ENCODE data around the gene CCDC51.
A peak's percentile ranks its signal among the peaks of the same experiment; 100 is the strongest.
"Not testable (repeated sequence)": the region's sequence is repeated elsewhere in the genome, so short reads cannot be mapped to it uniquely, and the experiment has no call there.

The CCDC51 gene, protein sequence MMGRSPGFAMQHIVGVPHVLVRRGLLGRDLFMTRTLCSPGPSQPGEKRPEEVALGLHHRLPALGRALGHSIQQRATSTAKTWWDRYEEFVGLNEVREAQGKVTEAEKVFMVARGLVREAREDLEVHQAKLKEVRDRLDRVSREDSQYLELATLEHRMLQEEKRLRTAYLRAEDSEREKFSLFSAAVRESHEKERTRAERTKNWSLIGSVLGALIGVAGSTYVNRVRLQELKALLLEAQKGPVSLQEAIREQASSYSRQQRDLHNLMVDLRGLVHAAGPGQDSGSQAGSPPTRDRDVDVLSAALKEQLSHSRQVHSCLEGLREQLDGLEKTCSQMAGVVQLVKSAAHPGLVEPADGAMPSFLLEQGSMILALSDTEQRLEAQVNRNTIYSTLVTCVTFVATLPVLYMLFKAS

DNA sequence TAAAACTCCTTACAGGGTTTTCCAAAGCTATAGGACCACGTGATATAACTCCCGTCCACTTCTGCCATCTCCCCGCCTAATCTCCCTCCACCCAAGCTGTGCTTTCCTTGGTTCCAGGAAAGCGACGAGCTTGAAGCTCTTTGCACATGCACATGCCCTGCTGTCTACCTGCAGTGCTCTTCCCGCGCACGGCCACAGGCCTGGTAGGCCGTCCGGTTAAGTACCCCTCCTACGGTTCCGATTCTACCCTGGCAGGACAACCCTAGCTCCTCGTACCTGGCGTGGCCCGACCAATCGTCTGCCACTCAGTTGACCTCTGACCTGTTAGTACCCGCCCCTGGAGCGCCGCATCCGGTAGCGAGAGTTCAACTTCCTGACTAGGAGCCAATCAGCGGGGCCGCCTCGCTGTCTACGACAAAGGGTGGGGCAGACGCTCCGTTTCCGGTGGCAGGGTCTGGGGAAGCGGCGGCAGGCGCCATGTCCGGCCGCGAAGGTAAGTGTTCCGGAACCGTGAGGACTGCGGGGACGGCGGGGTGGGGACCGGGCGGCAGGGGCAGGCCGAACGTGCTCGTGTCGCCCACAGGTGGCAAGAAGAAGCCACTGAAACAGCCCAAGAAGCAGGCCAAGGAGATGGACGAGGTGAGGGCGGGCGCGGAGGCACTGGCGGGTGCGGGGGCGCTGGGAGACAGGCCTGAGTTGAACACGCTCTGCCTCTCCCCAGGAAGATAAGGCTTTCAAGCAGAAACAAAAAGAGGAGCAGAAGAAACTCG lies at the start of gene CCDC51, which contains the start of gene TMA7:
TSS of gene CCDC51 (minus strand) at position 300 of the 770 bp plus-strand sequence. CDS start 4,991 bp downstream, outside the sequence.
TSS of gene TMA7 (plus strand) at position 438 of the 770 bp plus-strand sequence. CDS start at position 478, 40 bp downstream.
- peak; percentile 99 for DNase-seq (ENCODE audit: low spot score)

DNA sequence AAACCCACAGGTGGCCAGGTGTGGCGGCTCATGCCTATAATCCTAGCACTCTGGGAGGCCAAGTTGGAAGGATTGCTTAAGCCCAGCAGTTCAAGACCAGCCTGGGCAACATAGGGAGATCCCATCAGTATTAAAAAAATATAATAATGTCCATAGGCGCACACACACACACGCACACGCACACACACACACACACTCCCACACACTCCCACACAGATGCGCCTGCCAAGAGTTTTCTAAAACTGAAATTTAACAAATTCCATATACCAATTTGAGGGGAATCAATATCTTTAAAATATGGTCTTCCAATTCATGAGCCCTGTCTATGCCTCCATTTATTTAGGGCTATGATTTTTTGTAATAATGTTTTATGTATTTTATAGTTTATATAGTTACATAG lies 47.0 kb upstream of the CCDC51 start:
- no peak for DNase-seq (ENCODE audit: low spot score)

DNA sequence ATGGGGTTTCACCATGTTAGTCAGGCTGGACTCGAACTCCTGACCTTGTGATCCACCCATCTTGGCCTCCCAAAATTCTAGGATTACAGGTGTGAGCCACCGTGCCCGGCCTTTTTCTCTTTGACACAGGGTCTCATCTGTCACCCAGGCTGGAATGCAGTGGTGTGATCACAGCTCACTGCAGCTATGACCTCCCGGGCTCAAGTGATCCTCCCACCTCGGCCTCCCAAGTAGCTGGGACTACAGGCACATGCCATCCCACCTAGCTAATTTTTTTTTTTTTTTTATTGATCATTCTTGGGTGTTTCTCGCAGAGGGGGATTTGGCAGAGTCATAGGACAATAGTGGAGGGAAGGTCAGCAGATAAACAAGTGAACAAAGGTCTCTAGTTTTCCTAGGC lies 42.9 kb upstream of the CCDC51 start:
- not testable (repeated sequence) for DNase-seq (ENCODE audit: low spot score)

DNA sequence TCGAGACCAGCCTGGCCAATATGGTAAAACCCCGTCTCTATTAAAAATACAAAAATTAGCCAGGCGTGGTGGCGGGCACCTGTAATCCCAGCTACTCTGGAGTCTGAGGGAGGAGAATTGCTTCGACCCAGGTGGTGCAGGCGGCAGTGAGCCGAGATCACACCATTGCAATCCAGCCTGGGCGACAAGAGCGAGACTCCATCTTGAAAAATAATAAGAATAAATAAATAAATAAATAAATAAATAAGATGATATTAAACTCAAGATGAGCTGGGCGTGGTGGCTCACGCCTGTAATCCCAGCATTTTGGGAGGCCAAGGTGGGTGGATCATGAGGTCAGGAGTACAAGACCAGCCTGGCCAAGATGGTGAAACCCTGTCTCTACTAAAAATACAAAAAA lies 41.0 kb upstream of the CCDC51 start:
- not testable (repeated sequence) for DNase-seq (ENCODE audit: low spot score)

DNA sequence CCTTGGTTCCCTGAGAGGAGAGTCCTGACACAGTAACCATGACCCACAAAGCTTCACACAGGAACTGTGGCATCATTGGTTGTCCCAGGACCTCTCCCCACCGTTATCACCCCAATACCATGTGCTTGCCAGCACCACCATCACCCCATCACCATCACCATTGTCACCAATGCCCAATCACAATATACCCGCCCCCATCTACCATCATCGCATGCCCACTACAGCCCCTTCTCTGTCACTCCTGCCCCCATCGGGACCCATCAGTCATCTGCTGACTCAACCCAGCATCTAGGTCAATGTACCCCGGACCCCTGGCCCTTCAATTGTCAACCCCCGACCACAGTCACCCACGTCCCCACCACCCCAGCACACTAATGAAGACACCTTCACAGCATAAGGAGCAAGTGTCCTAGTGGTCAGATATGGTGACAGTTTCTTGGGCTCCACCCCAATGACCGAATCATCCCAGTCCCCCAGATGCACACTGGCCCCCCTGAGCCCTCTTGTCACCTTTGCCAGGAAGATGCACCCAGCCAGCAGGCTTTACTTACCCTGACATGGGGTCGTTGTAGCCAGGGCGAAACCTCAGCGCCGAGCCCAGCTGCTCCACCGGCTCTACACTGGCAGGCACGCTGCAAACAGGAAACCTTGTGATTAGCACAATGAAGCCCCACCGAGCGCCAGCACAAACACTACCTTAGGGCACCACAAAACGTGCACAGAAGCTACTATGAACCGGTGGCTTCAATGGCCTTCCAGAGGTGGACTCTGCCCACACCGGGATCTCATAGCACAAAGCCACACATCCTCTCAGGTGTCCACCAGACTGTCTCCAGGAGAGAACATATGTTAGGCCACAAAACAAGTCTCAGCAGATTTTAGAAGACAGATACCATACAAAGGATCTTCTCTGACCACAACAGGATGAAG lies 39.0 kb upstream of the CCDC51 start:
- no peak for DNase-seq (ENCODE audit: low spot score)

DNA sequence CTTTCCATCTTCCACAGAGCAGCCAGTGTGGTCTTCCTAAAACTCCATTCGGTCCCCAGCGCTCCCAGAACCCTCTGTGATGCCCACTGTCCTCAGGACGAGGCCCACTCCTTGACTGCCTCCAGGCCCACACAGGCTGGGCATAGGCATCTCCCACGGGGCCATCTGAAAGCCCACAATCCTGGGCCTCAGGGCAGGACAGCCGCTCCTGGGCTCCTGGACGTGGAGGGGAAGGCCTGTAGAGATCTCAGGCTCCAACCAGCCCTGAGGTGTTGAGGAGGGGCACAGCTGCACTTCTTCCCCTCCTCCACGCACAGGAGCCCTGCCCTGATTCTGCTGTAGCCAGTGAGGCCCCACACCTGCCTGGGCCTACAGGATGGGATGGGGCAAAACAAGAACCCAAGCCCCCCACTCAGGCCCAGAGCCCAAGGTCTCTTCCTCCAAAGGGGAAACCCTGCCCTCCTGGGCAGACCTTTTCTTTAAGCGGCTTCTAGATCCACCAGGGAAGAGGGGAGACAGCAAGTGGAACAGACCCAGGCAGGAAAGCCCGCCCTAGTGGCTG lies 38.1 kb upstream of the CCDC51 start:
- DNase-seq (ENCODE audit: low spot score) = no peak

DNA sequence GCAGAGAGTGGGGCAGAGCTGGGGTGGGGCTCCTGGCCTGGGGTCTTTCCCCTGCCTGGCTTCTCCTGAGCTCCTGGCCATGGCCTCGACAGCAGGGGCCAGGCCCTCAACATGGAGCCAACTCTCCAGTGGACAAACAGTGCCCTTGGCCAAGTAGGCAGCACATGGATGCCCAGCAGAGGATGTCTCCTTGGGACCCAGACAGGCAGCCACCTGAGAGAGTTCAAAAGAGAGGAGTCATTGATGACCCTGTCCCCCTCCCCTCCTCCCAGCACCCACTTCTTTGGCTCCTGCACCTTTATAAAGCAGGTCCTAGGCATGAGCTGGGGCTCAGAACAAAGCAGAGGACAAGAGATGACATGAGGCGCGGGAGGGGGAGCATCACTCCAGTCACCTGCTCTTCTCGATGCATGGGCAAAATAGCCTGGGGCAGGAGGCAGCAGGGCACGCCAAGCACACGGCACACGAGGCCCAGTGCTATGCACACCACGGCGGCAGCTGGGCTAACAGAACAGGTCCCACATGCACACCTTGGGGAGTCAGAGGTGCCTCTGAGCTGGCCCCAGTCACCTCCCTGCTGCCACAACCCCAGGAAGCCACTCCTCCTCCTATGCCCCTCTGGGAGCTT lies 36.6 kb upstream of the CCDC51 start:
- no peak for DNase-seq (ENCODE audit: low spot score)

DNA sequence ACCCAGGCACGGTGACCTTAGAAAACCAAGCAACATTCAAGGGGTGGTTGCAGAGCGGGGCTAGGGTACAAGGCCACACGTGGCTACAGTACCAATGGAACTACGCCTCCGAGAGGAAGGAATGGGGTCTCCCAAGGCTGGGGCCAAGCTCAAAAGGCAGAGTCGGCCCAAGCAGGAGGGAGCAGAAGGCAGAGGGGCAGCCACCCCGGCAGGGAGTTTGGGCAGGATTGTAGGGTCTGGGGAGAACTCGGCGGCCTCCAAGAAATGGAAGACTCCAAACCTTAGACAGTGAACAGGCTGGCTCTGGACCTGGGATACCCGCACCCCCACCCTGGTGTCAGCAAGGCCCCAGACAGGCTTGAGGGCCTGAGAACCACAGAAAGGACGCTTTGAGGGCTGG lies 35.3 kb upstream of the CCDC51 start:
- DNase-seq (ENCODE audit: low spot score) = no peak

DNA sequence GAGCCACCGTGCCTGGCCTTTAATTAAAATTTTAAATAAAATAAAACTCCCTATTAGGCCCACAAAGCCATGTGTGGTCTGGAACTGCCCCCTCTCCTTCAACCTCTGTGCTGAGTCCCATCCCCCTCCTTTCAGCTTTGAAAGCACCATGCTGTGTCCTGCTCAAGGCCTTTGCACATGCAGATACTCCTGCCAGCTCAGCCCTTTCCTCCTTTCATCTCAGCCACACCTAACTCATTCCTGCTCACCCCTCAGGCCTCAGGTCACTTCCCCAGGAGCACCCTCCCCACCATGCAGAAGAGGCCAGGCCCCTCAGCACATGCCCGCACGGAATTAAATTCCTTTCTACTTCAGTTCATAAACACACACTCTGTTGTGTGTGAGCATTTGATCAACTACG lies 34.7 kb upstream of the CCDC51 start:
- no peak for DNase-seq (ENCODE audit: low spot score)

DNA sequence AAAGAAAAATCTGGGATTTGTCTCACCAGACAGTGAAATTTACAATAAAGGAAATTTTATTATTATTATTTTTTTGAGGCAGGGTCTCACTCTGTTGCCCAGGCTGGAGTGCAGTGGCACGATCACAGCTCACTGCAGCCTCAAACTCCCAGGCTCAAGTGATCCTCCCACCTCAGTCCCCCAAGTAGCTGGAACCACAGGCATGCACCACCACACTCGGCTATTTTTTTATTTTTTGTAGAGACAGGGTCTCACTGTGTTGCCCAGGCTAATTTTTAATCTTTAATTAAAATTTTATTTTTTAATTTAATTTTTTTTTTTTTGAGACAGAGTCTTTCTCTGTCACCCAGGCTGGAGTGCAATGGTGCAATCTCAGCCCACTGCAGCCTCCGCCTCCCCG lies 34.1 kb upstream of the CCDC51 start:
- DNase-seq (ENCODE audit: low spot score) = not testable (repeated sequence)

DNA sequence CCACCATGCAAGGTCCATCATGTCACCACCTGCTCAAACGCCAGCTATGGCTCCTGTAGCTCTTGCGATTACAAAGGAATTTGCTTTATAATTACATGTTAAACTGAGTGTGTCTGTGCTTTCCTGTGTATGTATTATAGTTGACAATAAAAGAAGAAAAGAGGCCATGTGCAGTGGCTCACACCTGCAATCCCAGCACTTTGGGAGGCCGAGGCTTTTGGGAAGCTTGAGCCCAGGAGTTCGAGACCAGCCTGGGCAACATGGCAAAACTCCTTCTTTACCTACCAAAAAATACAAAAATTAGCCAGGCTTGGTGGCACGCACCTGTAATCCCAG lies 33.7 kb upstream of the CCDC51 start:
- no peak for DNase-seq (ENCODE audit: low spot score)

DNA sequence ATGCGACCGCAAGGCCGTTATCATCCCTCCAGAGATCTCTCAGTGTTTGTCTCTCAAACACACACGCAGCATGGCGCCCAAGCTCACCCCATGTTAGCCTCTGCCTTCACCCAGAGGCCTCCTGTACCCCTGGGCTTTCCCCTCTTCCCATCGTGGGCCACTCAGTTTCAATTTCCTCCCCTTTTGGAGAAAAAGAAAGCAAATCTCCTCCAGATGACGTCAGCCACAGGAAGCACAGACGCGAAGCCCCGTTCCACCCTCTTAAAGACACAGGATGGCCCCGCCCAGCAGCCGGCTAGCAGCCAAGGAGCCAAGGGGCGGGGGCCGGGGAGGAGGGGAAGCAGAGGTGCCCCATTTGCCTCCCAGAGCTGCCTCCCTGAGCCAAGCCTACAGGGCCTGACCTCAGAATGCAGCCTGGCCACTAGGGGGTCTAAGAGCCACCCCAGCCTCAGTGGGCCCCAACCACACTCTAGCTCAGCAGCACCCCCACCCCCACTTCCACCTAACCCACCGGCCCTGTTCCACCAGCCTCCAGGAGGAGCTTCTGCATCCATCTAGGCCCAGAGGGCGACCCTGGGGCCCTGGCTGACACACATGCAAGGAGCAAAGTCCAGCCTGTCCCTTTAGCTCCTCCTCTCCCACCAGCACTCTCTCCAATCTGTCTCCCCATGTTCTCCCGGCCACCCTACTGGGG lies 33.2 kb upstream of the CCDC51 start:
- DNase-seq (ENCODE audit: low spot score) = peak; percentile 94

DNA sequence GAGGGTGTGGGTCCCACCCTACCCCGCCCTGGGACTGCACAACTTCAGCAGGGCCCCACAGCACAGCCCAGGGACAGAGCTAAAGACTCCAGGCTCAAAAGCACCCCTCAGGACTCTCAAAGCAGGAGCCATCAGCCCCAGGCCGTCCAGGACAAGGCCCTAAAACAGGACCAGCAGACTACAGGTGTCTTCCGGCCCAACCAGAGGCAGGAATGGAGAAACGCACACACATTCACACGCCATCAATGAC lies 32.7 kb upstream of the CCDC51 start:
- DNase-seq (ENCODE audit: low spot score) = no peak

DNA sequence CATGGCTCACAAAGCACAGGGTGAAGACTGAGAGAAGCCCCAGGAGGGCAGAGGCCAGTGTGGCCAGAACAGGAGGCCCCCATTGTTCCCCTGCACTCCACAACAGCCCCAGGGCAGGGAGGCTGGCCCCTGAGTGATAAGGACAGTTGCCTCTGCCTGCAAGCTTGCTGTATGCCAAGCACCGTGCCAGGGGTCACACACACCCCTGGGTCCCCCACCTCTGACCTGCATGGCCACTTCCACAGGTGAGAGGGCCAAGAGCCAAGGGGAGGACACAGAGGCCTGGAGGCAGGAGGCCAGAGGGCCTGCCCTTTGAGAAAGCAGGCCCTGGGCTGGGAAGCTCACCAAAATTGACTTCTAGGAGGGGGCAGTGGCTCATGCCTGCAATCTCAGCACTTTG lies 30.4 kb upstream of the CCDC51 start:
- DNase-seq (ENCODE audit: low spot score) = no peak

DNA sequence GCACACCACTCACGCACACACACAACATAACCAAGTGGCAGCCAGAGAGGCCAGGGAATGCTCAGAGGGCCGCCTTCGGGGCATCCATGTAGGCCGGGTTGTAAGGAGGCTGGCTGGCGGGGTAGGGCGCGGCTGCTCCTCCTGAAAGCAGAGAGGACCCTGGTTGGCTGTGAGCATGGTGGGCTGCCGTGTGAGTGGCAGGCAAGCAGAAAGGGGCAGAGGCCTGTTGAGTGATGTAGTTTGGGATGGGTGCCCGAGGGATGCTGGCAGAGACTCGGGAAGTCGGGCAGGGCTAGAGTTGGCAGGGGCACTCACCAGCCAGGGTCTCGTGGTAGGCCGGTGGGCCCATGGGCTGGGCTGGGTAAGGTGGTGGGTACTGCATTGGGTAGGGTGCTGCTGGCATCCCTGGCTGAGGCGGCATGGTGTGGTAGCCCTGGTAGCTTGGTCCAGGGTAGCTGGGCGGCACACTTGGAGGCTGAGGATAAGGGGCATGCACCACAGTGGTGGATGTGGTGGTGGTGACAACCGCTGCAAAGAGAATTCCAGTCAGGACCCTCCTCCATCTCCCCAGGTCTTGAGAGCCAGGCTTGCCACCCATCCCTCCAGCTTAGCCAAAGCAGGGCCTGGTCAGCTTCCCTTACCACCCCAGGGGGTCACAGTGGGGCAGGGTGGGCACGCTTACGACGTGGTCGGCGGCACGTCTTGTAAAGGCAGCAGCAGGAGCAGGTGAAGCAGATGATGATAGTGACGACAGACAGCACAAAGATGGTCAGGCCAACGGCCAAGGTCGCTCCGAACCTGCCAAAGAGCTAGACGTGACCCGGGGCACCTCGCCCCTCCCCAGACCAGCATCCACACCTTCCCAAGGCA lies 29.4 kb upstream of the CCDC51 start:
- no peak for DNase-seq (ENCODE audit: low spot score)

DNA sequence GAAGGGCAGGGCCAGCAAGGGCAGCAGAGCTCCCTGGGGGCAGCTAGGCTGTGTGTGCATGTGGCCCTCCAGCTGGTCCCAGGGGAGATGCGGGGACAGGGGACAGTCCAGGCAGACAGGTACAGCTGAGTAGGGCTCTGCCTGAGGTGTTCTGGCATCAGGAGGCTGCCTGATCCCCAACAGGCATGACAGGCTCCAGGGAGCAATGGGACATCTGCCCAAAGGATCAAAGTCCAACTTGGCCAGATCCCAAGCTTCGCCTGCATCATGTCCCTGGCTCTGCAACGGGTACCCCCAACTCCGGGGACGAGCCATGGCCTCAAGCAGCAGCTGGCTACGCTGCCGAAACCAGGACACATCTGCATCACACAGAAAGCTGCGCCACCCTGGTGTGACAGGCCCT lies 28.4 kb upstream of the CCDC51 start:
- DNase-seq (ENCODE audit: low spot score) = peak; percentile 31

DNA sequence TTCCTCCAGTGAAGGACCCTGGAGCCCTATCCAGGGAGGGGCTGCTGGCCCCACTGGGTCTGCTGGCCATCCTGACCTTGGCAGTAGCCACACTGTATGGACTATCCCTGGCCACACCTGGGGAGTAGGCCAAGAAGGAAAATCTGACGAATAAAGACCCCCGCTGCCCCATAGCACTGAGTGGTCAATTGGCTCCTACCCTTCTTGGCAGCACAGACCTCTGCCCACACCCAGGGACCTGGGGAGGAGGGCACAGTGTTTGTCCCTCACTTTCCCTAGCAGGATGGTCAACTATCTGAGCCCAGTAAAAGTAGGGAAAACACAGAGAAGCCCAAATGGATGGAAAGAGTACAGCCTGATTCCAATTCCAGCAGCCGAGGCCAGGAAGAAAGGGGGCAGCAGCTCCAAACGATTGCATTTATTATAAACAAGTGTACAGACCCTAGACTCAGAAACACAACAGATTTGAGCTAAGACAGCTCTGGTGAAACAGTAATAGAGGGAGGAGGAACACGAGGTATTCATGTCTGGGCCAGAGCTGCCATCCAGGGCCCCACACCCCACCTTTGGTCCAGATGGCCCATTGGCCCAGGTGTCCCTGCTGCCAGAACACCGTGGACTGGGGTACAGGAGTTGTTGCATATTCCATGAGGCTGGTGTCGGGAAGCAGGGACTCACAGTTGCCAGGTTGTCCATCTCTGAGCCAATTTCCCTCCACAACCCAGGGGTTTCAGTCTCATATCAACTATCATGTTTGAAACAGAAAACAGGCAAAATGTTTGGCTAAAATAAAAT lies 27.8 kb upstream of the CCDC51 start:
- peak; percentile 87 for DNase-seq (ENCODE audit: low spot score)

DNA sequence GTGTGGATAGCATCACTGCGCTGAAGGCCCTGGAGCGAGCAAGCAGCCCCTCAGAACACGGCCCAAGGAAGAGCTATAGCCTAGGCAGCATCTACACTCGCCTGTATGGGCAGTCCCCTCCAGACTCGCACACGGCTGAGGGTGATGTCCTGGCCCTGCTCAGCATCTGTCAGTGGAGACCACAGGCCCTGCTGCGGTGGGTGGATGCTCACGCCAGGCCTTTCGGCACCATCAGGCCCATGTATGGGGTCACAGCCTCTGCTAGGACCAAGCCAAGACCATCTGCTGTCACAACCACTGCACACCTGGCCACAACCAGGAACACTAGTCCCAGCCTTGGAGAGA lies 27.2 kb upstream of the CCDC51 start:
- no peak for DNase-seq (ENCODE audit: low spot score)

DNA sequence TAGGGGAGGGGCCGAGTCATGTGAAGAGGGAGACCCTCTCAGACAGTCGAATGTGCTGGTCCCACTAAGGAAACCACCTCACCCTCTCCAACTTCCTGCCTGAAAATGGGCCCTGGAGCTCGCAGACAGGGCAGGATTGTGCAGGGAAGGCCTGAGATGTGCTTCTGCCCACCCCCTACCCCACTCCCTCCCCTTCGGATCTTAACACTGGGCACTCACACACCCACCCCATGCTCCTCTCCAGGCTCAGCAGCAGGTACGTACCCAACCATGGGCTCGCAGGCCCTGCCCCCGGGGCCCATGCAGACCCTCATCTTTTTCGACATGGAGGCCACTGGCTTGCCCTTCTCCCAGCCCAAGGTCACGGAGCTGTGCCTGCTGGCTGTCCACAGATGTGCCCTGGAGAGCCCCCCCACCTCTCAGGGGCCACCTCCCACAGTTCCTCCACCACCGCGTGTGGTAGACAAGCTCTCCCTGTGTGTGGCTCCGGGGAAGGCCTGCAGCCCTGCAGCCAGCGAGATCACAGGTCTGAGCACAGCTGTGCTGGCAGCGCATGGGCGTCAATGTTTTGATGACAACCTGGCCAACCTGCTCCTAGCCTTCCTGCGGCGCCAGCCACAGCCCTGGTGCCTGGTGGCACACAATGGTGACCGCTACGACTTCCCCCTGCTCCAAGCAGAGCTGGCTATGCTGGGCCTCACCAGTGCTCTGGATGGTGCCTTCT lies 26.6 kb upstream of the CCDC51 start:
- DNase-seq (ENCODE audit: low spot score) = no peak
